Activated CD8-positive, alpha-beta memory T cell treated with anti-CD3 and anti-CD28 coated beads, Interleukin-2, amount 50 U/mL, for 1 hour (primary cell): ENCODE measurements around the gene CAMK2A.

Experiments used
- DNase-seq: peaks from one replicate; pipeline ENCODE4 v3.0.0-alpha.2; 2020; ENCODE audit errors: extremely low read depth

Gene CAMK2A

GRCh38 chr5:150289551-150290390 lies at the start of gene CAMK2A:
Gene CAMK2A (minus strand): TSS chr5:150289773. CDS start chr5:150289625, 148 bp downstream.
- no peak for DNase-seq

DNA sequence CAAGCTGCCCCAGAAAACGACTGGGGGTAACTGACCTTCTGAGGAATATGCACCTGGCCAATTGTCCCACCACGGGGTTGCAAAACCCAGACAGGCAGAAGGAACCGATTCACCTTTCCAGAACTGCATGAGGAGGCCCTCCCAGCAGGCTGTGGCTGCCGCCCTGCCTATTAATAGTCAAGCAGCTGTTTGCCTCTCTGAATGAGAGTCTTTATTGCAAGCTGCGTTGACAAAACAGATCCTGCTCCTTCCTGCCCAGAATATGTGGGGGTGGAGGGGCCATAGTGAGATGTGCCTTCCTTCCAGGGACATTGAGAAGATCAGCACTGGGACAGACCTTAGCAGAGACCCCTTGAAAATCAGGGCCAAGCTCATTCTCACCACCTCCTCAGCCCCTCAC lies 49.6 kb upstream of the CAMK2A start:
- no peak for DNase-seq

DNA sequence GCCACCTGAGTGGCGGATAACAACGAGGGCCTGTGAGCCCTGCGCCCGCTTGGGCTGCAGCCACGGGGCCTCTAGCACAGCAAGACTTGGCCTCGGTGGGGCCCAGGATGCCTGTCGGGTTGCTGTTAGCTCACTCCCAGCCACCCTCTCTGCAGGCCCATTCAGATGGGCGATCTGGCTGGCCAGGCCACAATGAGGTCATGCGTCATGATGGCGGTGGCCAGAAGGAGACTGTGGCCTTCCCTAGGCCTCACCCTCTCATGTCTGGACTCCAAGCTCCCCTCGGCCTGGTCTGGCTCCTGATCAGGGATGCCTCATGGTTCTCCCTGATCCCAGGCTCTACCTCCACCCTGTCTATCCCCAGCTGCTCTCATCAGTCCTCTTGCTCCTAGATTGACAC lies 49.0 kb upstream of the CAMK2A start:
- DNase-seq: no peak

DNA sequence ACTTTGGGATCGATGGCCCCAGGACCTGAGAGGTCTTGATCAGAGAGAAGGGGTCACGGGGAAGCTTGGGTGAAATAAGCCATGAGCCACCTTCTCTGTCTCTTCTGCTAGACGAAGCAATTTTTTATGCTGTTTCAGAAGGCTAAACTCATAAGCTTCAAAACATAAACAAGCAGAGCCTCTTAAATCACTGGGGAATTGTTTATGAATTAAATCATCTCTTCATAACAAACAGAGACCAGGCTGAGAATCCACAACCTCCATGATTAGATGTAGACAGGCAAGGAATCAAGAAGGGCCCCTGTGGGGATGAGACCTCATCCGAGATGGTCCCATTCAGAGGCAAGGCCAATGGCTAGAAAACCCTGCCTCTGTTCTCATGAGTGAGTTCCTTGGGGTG lies 46.2 kb upstream of the CAMK2A start:
- DNase-seq: no peak

GRCh38 chr5:150333400-150333799 lies 43.8 kb upstream of the CAMK2A start:
- no peak for DNase-seq

DNA sequence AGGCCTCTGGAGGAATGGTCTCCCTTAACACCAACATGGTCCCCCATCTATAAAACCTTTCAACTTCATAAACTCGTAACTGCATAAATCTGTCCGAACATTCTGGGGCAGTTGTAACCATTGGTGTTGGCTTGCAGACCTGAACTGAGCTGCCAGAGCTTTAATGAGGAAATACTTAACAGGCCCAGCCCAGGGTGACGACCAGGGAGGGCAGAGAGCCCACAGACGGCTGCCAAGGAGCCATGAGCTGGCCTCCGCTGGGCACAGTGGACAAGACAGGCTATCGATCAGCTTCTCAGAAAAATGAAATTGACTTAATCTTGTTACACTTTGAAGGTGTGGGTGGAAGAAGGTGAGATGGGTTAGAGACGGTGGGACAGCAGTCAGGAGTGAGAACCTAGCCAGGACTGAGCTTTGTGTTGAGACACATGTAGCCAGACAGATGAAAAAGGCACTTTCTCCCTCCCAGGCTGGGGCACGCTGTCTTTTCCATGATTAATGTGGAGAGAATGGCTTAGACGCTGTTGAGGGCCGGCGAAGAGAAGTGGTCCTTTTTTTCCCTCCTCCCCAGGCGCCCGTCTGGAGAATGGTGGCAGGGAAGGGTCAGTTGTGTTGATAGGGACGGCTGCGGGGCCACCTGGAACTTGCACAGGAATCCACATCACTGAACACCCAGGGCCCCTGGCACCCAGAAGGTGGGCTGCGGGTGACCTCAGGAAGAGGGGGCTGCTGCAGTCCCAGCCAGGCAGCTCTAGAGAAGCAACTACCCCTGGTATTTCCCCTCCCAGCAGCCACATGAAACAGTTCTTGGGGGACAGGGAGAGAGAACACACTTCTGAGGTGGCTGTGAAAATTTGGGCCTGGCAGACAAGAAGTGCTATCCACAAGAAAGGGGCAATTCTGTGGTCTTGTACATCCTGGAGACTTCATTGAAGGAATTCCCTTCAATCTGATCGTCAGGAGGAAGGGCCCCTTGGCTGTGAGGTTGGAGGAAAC lies 40.6 kb upstream of the CAMK2A start:
- DNase-seq: no peak

DNA sequence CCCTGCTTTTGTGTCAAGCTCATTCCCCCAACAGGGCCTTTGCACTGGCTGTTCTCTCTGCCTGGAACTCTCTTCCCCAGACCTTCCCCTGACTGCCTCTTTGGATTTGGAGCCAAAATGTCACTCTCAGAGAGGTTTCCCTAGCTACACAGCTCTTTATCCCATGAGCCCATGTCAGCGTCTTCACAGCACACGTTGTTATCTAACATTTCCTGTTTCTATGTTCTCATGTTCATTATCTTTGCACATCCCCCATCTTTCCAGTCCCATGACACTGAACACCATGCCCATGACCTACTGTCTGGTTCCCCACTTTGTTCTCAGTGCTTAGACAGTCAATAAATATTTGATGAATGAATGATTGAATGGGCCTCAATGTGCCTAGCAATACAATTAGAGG lies 39.5 kb upstream of the CAMK2A start:
- no peak for DNase-seq

- DNase-seq: no peak
Observed at GRCh38 chr5:150328515-150328914, 38.9 kb upstream of the CAMK2A start.

DNA sequence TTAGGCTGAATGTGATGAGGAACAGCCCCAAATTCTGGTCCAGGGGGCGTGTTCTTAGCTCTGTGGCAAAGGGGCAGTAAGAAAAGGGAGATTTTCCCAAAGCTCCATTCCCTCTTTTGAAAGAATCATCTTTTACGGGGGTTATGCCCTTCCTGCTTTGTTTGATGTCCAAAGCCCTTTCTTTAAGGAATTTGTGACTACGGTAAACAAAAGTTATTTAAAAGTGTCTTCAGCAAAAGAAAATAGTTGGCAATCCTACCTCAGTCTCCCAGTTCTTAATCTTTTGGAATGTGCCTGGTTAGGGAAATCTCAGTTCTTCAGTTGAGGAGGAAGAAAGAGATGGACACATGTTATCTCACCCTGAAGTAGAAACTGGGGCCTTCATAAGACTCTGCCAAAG lies 37.6 kb upstream of the CAMK2A start:
- DNase-seq: no peak

- DNase-seq: no peak
Observed at GRCh38 chr5:150326707-150327106, 37.1 kb upstream of the CAMK2A start.

- DNase-seq: no peak
Observed at GRCh38 chr5:150325426-150325825, 35.9 kb upstream of the CAMK2A start.

DNA sequence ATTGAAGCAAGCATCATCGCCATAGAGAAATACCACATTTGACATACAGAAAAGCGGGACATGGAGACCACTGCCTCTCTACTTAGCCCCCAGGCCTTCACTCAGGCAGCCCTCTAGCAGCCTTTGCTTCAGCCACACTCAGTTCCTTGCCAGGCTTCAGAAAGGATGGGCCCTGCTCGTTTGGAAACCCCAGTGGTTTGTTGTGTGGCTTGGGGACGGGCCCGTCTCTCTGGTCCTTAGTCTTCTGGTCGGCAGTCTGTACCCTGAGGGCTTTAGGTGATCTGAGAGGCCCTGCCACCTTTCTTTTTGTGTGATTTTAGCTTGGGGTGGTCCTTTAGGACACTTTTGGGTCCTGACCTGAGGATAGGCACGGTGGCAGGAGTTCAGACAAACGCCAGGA lies 34.2 kb upstream of the CAMK2A start:
- DNase-seq: no peak

DNA sequence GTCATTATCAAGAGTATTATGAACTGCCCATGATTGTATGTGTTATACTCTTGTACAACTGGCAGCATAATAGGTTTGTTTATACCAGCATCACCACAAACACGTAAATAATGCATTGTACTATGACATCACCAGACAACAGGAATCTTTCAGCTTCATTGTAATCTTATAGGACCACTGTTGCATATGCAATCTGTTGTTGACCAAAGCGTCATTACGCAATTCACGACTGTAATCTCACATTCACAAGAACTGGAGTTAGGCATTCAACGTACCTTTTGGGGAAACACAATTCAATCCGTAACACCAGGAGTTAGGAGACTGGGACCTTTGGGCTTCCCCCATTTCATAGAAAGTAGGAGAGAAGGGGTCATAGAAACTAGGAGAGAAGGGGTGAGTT lies 33.5 kb upstream of the CAMK2A start:
- no peak for DNase-seq

DNA sequence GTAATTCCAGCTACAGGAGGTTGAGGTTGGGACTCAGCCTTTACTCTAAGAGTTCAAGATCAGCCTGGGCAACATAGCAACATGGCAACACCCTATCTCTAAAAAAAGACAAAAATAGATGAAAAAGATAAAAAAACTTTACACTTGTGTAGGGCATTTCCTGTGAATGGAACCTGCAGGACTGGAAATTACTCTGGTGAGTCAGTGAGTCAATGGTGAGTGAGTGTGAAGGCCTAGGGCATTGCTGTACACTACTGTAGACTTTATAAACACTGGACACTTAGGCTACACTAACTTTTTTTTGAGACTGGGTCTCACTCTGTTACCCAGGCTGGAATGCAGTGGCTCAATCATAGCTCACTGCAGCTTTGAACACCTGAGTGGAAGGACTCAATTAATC lies 32.6 kb upstream of the CAMK2A start:
- DNase-seq: no peak

DNA sequence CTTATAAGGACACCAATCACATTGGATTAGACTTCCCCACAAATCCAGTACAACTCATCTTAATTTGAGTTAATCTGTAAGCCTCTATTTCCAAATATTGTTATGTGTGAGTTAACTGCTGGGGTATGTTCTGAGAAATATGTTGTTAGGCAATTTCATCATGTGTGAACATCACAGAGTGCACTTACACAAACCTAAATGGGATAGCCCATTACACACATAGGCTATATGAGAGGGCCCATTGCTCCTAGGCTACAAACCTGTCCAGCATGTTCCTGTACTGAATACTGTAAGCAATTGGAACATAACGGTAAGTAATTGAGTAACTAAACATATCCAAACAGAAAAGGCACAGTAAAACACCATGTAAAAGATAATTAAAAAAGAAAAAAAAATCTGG lies 32.2 kb upstream of the CAMK2A start:
- no peak for DNase-seq

- DNase-seq: no peak
Observed at GRCh38 chr5:150321211-150321610, 31.6 kb upstream of the CAMK2A start.

- no peak for DNase-seq
Observed at GRCh38 chr5:150320044-150320613, 30.6 kb upstream of the CAMK2A start.

- DNase-seq: no peak
Observed at GRCh38 chr5:150319484-150319790, 29.9 kb upstream of the CAMK2A start.

- no peak for DNase-seq
Observed at GRCh38 chr5:150318613-150319483, 29.3 kb upstream of the CAMK2A start.

- no peak for DNase-seq
Observed at GRCh38 chr5:150317048-150318003, 27.8 kb upstream of the CAMK2A start.
